ENCODE results near the gene DCLK1.

DNA sequence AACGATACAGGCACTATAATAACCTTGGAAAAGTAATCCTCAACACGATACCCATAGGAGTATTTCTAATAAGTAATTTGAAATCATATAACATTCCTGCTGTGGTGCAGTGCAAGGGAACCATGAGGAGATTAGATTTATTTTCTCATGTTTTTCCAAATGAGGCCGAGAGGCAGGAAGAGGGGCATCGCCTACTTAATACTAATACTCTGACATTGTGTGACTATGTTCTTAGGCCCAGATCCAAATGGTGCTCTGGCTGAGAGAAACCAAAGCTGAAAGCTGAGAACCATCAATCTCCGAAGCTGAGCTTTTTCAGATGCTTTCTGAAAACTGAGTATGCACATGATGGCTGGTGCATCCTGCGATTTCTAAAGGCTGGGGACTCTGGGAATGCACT lies 406.7 kb downstream of the DCLK1 start:
- no peak for TF ChIP-seq POLR2AphosphoS5 (IDR thresholded peaks at IDR 0.05; ENCODE audit: low read depth, low read length)
- TF ChIP-seq, protein P1, sequence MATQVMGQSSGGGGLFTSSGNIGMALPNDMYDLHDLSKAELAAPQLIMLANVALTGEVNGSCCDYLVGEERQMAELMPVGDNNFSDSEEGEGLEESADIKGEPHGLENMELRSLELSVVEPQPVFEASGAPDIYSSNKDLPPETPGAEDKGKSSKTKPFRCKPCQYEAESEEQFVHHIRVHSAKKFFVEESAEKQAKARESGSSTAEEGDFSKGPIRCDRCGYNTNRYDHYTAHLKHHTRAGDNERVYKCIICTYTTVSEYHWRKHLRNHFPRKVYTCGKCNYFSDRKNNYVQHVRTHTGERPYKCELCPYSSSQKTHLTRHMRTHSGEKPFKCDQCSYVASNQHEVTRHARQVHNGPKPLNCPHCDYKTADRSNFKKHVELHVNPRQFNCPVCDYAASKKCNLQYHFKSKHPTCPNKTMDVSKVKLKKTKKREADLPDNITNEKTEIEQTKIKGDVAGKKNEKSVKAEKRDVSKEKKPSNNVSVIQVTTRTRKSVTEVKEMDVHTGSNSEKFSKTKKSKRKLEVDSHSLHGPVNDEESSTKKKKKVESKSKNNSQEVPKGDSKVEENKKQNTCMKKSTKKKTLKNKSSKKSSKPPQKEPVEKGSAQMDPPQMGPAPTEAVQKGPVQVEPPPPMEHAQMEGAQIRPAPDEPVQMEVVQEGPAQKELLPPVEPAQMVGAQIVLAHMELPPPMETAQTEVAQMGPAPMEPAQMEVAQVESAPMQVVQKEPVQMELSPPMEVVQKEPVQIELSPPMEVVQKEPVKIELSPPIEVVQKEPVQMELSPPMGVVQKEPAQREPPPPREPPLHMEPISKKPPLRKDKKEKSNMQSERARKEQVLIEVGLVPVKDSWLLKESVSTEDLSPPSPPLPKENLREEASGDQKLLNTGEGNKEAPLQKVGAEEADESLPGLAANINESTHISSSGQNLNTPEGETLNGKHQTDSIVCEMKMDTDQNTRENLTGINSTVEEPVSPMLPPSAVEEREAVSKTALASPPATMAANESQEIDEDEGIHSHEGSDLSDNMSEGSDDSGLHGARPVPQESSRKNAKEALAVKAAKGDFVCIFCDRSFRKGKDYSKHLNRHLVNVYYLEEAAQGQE (IDR thresholded peaks at IDR 0.05; ENCODE audit: insufficient read depth in 1 of 2, low read depth in 2 of 2, low read length in 2 of 2), result no peak
